Mesendoderm (in vitro differentiated cells): Measurements from ENCODE around the gene CST7.
A peak's percentile ranks its signal among the peaks of the same experiment; 100 is the strongest.

ENCODE experiments used
- DNase-seq: peaks from one replicate; pipeline ENCODE4 v3.0.0; 2013
- H2AK5ac ChIP-seq: 2 replicates; pipeline ENCODE4 v1.6.1; 2013; ENCODE audit warnings: low read length, inconsistent platforms
- H2BK120ac ChIP-seq: 2 replicates; pipeline ENCODE4 v1.6.1; 2013; ENCODE audit warnings: low read depth, mild to moderate bottlenecking, low read length, moderate library complexity, mixed read lengths
- H2BK15ac ChIP-seq: replicated peaks from 2 replicates; pipeline ENCODE4 v1.6.1; 2013; ENCODE audit warnings: low read depth, mild to moderate bottlenecking, moderate library complexity
- H2BK5ac ChIP-seq: 2 replicates; pipeline ENCODE4 v1.6.1; 2013; ENCODE audit warnings: low read length, inconsistent platforms
- H3K18ac ChIP-seq: 2 replicates; pipeline ENCODE4 v1.6.1; 2013; ENCODE audit warnings: mild to moderate bottlenecking, low read length, mixed read lengths
- H3K23ac ChIP-seq: one replicate; pipeline ENCODE4 v1.6.1; 2013; ENCODE audit warnings: low read length
- H3K27ac ChIP-seq: 2 replicates; pipeline ENCODE4 v1.5.1; 2013; ENCODE audit warnings: low read depth, mild to moderate bottlenecking, inconsistent platforms, low read length, moderate library complexity
- H3K27me3 ChIP-seq: 2 replicates; pipeline ENCODE4 v1.6.1; 2013; ENCODE audit warnings: low read length, control low read depth, mild to moderate bottlenecking, inconsistent platforms; ENCODE audit not compliant: insufficient read depth, poor library complexity
- H3K36me3 ChIP-seq: 2 replicates; pipeline ENCODE4 v1.6.1; 2013; ENCODE audit warnings: low read length, inconsistent platforms; ENCODE audit not compliant: control insufficient read depth, insufficient read depth
- H3K4ac ChIP-seq: one replicate; pipeline ENCODE4 v1.6.1; 2013; ENCODE audit warnings: low read depth, mild to moderate bottlenecking, low read length, moderate library complexity
- H3K4me1 ChIP-seq: 2 replicates; pipeline ENCODE4 v1.6.1; 2013; ENCODE audit warnings: low read depth, low read length, inconsistent platforms; ENCODE audit not compliant: control insufficient read depth
- H3K4me2 ChIP-seq: 2 replicates; pipeline ENCODE4 v1.6.1; 2013; ENCODE audit warnings: low read length
- H3K4me3 ChIP-seq: 2 replicates; pipeline ENCODE4 v1.5.1; 2013; ENCODE audit warnings: mild to moderate bottlenecking, low read length
- H3K56ac ChIP-seq: one replicate; pipeline ENCODE4 v1.6.1; 2013; ENCODE audit warnings: low read length
- H3K79me1 ChIP-seq: 2 replicates; pipeline ENCODE4 v1.6.1; 2013; ENCODE audit warnings: low read length, inconsistent platforms
- H3K79me2 ChIP-seq: 2 replicates; pipeline ENCODE4 v1.6.1; 2013; ENCODE audit warnings: mild to moderate bottlenecking, low read length; ENCODE audit not compliant: control insufficient read depth, insufficient read depth
- H3K9ac ChIP-seq: 2 replicates; pipeline ENCODE4 v1.6.1; 2013; ENCODE audit warnings: low read length, inconsistent platforms
- H4K5ac ChIP-seq: one replicate; pipeline ENCODE4 v1.6.1; 2013; ENCODE audit warnings: low read length
- H4K8ac ChIP-seq: one replicate; pipeline ENCODE4 v1.6.1; 2013; ENCODE audit warnings: low read depth, mild to moderate bottlenecking, control low read depth, low read length, moderate library complexity
- WGBS: extraction: QIAGEN DNeasy Blood & Tissue Kit; methylation state at CpG from one replicate; pipeline ENCODE4 v1.1.7; 2013; ENCODE audit warnings: low lambda C conversion rate, missing lambda C conversion rate; ENCODE audit not compliant: insufficient coverage; ENCODE audit errors: extremely low coverage; 5-methylcytosine and 5-hydroxymethylcytosine counted together

CST7 gene

DNA sequence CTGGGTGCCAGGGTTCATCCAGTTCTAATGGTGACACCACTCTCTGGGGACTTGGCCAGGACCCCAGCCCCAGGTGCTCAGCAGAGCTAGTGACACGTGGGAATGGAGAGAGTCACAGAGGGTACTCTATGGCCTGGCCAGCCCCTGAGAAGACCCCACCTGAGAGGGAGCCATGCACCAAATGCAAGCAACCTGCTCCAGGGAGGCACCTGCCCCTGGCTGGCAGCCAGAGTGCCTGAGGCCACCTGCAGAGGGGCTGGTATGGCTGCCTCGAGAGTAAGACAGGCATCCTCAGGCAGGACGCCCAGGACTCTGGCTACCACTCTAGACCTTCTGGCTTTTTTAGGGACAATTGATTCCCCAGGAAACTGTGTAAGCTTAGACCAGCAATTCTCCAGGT is 38.6 kb upstream of the CST7 start:
- H3K4me3 ChIP-seq, result no peak overlapping the region
- no peak overlapping the region for H2BK5ac ChIP-seq
- H3K27me3 ChIP-seq, result no peaks in the 10 kb centered on the region
- H3K56ac ChIP-seq, result no peak overlapping the region
- no peak overlapping the region for H4K8ac ChIP-seq
- H4K5ac ChIP-seq, result no peak overlapping the region
- DNase-seq, result no peak
- no peak overlapping the region for H2BK120ac ChIP-seq
- H3K27ac ChIP-seq, result no peak overlapping the region
- no peak overlapping the region for H3K4me2 ChIP-seq
- no peaks in the 10 kb centered on the region for H3K79me1 ChIP-seq
- no peak overlapping the region for H2BK15ac ChIP-seq
- no peak overlapping the region for H3K4ac ChIP-seq
- H3K79me2 ChIP-seq, result no peaks in the 10 kb centered on the region
- H3K4me1 ChIP-seq, result no peaks in the 10 kb centered on the region
- H3K36me3 ChIP-seq, result no peaks in the 10 kb centered on the region
- no peak overlapping the region for H2AK5ac ChIP-seq
- WGBS, result no CpG with 5 or more reads among the region's 3 CpGs
- no peak overlapping the region for H3K23ac ChIP-seq
- H3K9ac ChIP-seq, result no peak overlapping the region
- H3K18ac ChIP-seq, result no peak overlapping the region

GRCh38 chr20:24911461-24911860 is 37.6 kb upstream of the CST7 start:
- H3K79me2 ChIP-seq, result no peaks in the 10 kb centered on the region

GRCh38 chr20:24912397-24913075 is 36.5 kb upstream of the CST7 start:
- H3K36me3 ChIP-seq, result no peaks in the 10 kb centered on the region
- no peak overlapping the region for H3K27ac ChIP-seq
- H3K23ac ChIP-seq, result peak overlapping the region; percentile 24
- no peak for DNase-seq
- no peaks in the 10 kb centered on the region for H3K4me1 ChIP-seq
- H2BK120ac ChIP-seq, result no peak overlapping the region
- no peak overlapping the region for H3K4me3 ChIP-seq
- H3K4ac ChIP-seq, result no peak overlapping the region
- H3K56ac ChIP-seq, result no peak overlapping the region
- H2AK5ac ChIP-seq, result no peak overlapping the region
- H2BK15ac ChIP-seq, result no peak overlapping the region
- no peak overlapping the region for H3K18ac ChIP-seq
- no peak overlapping the region for H4K8ac ChIP-seq
- no peak overlapping the region for H2BK5ac ChIP-seq
- H3K4me2 ChIP-seq, result no peak overlapping the region
- H3K27me3 ChIP-seq, result no peaks in the 10 kb centered on the region
- no CpG with 5 or more reads among the region's 8 CpGs for WGBS
- H3K79me1 ChIP-seq, result no peaks in the 10 kb centered on the region
- no peaks in the 10 kb centered on the region for H3K79me2 ChIP-seq
- H4K5ac ChIP-seq, result no peak overlapping the region
- H3K9ac ChIP-seq, result no peak overlapping the region

More at GRCh38 chr20:24911461-24911860, 37.6 kb upstream of the CST7 start:
- Histone ChIP-seq H3K36me3 (no peaks in the 10 kb centered on the region), H3K79me1 (no peaks in the 10 kb centered on the region), H2BK120ac (no peak overlapping the region), H3K9ac (no peak overlapping the region), H3K18ac (no peak overlapping the region), H3K4me1 (no peaks in the 10 kb centered on the region), H4K5ac (no peak overlapping the region), H3K23ac (no peak overlapping the region), H2BK5ac (no peak overlapping the region), H3K56ac (no peak overlapping the region), H4K8ac (no peak overlapping the region), H2AK5ac (no peak overlapping the region), H3K4me2 (no peak overlapping the region), H3K27me3 (no peaks in the 10 kb centered on the region), H3K4me3 (no peak overlapping the region), H3K4ac (no peak overlapping the region), H2BK15ac (no peak overlapping the region), H3K27ac (no peak overlapping the region)
- DNase-seq, result peak; percentile 5
- WGBS, result no CpG with 5 or more reads among the region's 7 CpGs

DNA sequence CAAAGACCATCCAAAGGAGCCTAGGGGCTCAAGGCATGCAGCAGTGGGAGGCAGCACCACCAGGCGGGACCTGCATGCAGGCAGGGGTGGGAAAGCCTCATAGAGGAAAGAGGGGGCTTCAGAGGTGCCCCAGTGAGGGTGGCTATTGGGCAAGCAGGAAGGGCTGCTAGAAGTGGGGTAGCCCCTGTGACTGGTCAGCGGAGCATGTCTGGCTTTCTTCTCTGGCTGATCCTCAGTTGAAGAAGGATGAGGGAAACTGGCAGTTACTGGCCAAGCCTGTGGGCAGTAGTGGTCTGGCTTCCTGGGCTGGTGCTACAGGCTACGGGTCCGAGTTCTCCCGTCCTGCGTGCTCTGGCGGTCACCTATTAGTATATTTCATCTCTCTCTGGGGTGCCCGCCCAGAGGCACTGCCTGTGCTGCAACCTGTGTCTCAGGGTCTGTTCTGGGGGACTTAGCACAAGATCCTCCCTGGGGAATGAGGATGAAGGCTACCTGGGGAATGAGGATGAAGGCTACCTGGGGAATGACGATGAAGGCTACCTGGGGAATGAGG is 35.9 kb upstream of the CST7 start:
- H2BK120ac ChIP-seq, result no peak overlapping the region
- no peak overlapping the region for H3K4me3 ChIP-seq
- no peak overlapping the region for H3K18ac ChIP-seq
- H4K5ac ChIP-seq, result no peak overlapping the region
- H3K27me3 ChIP-seq, result no peaks in the 10 kb centered on the region
- no peak overlapping the region for H2AK5ac ChIP-seq
- no peak overlapping the region for H3K27ac ChIP-seq
- H3K4me2 ChIP-seq, result no peak overlapping the region
- no CpG with 5 or more reads among the region's 9 CpGs for WGBS
- no peaks in the 10 kb centered on the region for H3K36me3 ChIP-seq
- H4K8ac ChIP-seq, result no peak overlapping the region
- H3K4me1 ChIP-seq, result no peaks in the 10 kb centered on the region
- H3K56ac ChIP-seq, result no peak overlapping the region
- no peak for DNase-seq
- no peaks in the 10 kb centered on the region for H3K79me1 ChIP-seq
- H3K9ac ChIP-seq, result no peak overlapping the region
- H3K79me2 ChIP-seq, result no peaks in the 10 kb centered on the region
- H3K4ac ChIP-seq, result no peak overlapping the region
- H3K23ac ChIP-seq, result peak overlapping the region; percentile 24
- no peak overlapping the region for H2BK5ac ChIP-seq
- H2BK15ac ChIP-seq, result no peak overlapping the region

DNA sequence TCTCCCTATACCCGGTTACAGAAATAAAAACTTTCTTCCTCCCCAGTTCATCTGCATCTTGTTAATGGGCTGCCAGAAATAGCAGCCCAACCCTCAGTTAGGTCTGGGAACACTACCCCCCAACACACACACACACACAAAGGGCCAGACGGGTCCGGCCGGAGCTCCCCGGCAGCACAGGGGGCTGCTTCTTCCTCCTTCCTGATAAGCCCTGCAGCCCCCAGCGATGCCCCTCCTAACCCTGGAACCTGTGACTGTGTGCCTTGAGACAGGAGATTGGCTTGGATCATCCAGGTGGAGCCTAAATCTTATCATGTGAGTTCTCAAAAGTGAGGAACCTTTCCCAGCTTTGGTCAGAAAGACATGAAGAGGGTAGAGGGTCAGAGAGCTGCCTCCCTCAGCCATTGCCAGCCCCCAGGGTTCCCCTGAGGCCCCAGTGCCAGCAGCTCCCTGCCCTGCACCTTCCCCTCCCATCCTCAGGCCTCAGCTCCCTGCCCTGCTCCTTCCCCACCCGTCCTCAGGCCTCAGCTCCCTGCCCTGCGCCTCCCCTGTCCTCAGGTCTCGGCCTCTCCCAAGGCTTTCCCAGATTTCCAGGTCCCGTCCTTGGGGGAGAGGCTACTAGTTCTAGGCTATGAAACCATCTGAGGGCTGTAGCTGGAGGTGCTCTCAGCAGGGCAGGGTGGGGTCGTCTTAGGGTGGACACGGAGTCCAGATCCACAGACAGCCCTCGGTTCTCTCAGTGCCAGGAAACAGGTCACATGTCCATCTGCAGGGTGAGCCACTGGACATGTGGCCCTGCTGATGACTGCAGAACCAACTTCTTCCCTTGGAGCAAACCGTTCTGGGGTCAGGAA is 34.5 kb upstream of the CST7 start:
- DNase-seq, result no peak
- Histone ChIP-seq H3K27ac (no peak overlapping the region), H3K79me1 (no peaks in the 10 kb centered on the region), H3K36me3 (no peaks in the 10 kb centered on the region), H3K56ac (no peak overlapping the region), H2BK15ac (no peak overlapping the region), H3K23ac (no peak overlapping the region), H2BK5ac (no peak overlapping the region), H4K8ac (no peak overlapping the region), H2AK5ac (no peak overlapping the region), H3K4me1 (no peaks in the 10 kb centered on the region), H3K79me2 (no peaks in the 10 kb centered on the region), H3K18ac (no peak overlapping the region), H3K4ac (no peak overlapping the region), H4K5ac (no peak overlapping the region), H3K9ac (no peak overlapping the region), H2BK120ac (no peak overlapping the region), H3K4me3 (no peak overlapping the region), H3K4me2 (no peak overlapping the region), H3K27me3 (no peaks in the 10 kb centered on the region)
- WGBS, result no CpG with 5 or more reads among the region's 14 CpGs
